ENCODE results near the gene DDA1. TPM values are rescaled to one million over a fixed set of nuclear protein-coding genes. Genes with fewer than 3 reads are reported as not detected.

The DDA1 gene
- total and polyA plus RNA-seq, 9 of the 15 experiments (the other 6 are each of a cell fraction or from before 2014, with no cell fraction given), result 1.4 to 83.8 (median 33.8) TPM

GRCh38 chr19:17292301-17293074 is 16.9 kb upstream of the DDA1 start (continued):
- peak; percentile 64 for TF ChIP-seq DEAF1 (CRISPR knock-in tag; IDR thresholded peaks at IDR 0.05)
- no peak for TF ChIP-seq SETDB1 (IDR thresholded peaks at IDR 0.05; ENCODE audit: low read length)
- no peak for TF ChIP-seq SMAD4 (CRISPR knock-in tag; conservative IDR thresholded peaks at IDR 0.05)
- TF ChIP-seq SMAD2 (IDR thresholded peaks at IDR 0.05; ENCODE audit: low read depth, low read length), result no peak
- no peak for TF ChIP-seq KAT2B (IDR thresholded peaks at IDR 0.05; ENCODE audit: low read depth, low read length)
- TF ChIP-seq NFIC (IDR thresholded peaks at IDR 0.05), result 0 out of 2 replicates have a peak, but pooled peaks have one; percentile 11
- no peak for TF ChIP-seq PCBP2 (IDR thresholded peaks at IDR 0.05; ENCODE audit: low read depth, low read length, poor library complexity, severe bottlenecking)
- no peak for TF ChIP-seq ZNF24 (IDR thresholded peaks at IDR 0.05)
- peak; percentile 84 for TF ChIP-seq RBFOX2 (IDR thresholded peaks at IDR 0.05; ENCODE audit: low read depth, low read length)
- no peak for TF ChIP-seq MECOM (CRISPR knock-in tag; IDR thresholded peaks at IDR 0.05)
- TF ChIP-seq ZNF384 (IDR thresholded peaks at IDR 0.05; ENCODE audit: low read depth, low read length), result peak; percentile 63
- no peak for TF ChIP-seq PRDM10 (IDR thresholded peaks at IDR 0.05; ENCODE audit: partially characterized antibody)
- TF ChIP-seq STAT5A (IDR thresholded peaks at IDR 0.05; ENCODE audit: borderline replicate concordance, low read length), result no peak
- no peak for TF ChIP-seq PKNOX1 (IDR thresholded peaks at IDR 0.05)
- TF ChIP-seq SLC30A9 (CRISPR knock-in tag; IDR thresholded peaks at IDR 0.05), result no peak
- TF ChIP-seq MED1 (CRISPR knock-in tag; IDR thresholded peaks at IDR 0.05; ENCODE audit: borderline replicate concordance), result no peak
- peak; percentile 59; the same call in 1 of the 2 replicates for TF ChIP-seq CREM (IDR thresholded peaks at IDR 0.05; ENCODE audit: low read depth)
- TF ChIP-seq STAT6 (CRISPR knock-in tag; IDR thresholded peaks at IDR 0.05), result no peak

All from K562 (cell line).